ENCODE measurements around the gene EPB41L4B.

Gene EPB41L4B

GRCh38 chr9:109319626-109320241 is 1.1 kb downstream of the EPB41L4B start:
- no peak for DNase-seq

GRCh38 chr9:109319017-109319625 is 1.7 kb downstream of the EPB41L4B start:
- DNase-seq, result no peak

- no peak for DNase-seq
Measured at GRCh38 chr9:109317979-109318741, 2.7 kb downstream of the EPB41L4B start.

GRCh38 chr9:109317311-109317978 is 3.4 kb downstream of the EPB41L4B start:
- DNase-seq, result no peak

- no peak for DNase-seq
Measured at GRCh38 chr9:109316207-109316640, 4.6 kb downstream of the EPB41L4B start.

- no peak for DNase-seq
Measured at GRCh38 chr9:109315480-109316206, 5.2 kb downstream of the EPB41L4B start.

GRCh38 chr9:109314011-109314531 is 6.8 kb downstream of the EPB41L4B start:
- no peak for DNase-seq

GRCh38 chr9:109313351-109313750 is 7.5 kb downstream of the EPB41L4B start:
- DNase-seq, result no peak

GRCh38 chr9:109312783-109313182 is 8.1 kb downstream of the EPB41L4B start:
- no peak for DNase-seq

- DNase-seq, result no peak
Measured at GRCh38 chr9:109311731-109312130, 9.1 kb downstream of the EPB41L4B start.

- DNase-seq, result no peak
Measured at GRCh38 chr9:109311286-109311685, 9.6 kb downstream of the EPB41L4B start.

GRCh38 chr9:109310486-109310901 is 10.4 kb downstream of the EPB41L4B start:
- no peak for DNase-seq

GRCh38 chr9:109309282-109309681 is 11.6 kb downstream of the EPB41L4B start:
- DNase-seq, result no peak

GRCh38 chr9:109307380-109308240 is 13.2 kb downstream of the EPB41L4B start:
- DNase-seq, result no peak

GRCh38 chr9:109305801-109306200 is 15.1 kb downstream of the EPB41L4B start:
- no peak for DNase-seq

GRCh38 chr9:109304347-109304746 is 16.5 kb downstream of the EPB41L4B start:
- no peak for DNase-seq

GRCh38 chr9:109303900-109304299 is 17.0 kb downstream of the EPB41L4B start:
- DNase-seq, result no peak

- DNase-seq, result no peak
Measured at GRCh38 chr9:109302606-109303005, 18.3 kb downstream of the EPB41L4B start.

GRCh38 chr9:109301012-109301411 is 19.8 kb downstream of the EPB41L4B start:
- DNase-seq, result no peak

- no peak for DNase-seq
Measured at GRCh38 chr9:109299891-109300290, 21.0 kb downstream of the EPB41L4B start.

- DNase-seq, result no peak
Measured at GRCh38 chr9:109297899-109298298, 23.0 kb downstream of the EPB41L4B start.

Measured in amniotic stem cell (primary cell).